HCT116 (cell line): ENCODE measurements around the gene FAM227B.

Source experiments
- FOSL1 ChIP-seq: IDR thresholded peaks from 2 replicates; pipeline ENCODE4 v1.6.1; 2012; ENCODE audit warnings: low read depth
- ZFX ChIP-seq: fragments of 450-650 bp; IDR thresholded peaks from 2 replicates; pipeline ENCODE4 v1.6.1; 2017
- TF ChIP-seq, protein P1 (sequence below), 3 experiments: fragments of 200-600 bp in 1 of 3; sonication (generic) in 1 of 3; IDR thresholded peaks in 2 of 3; conservative IDR thresholded peaks in 1 of 3; 2 replicates each; pipeline ENCODE4 v1.5.1; 2012 to 2017; ENCODE audit warnings: low read depth in 2 of 3, low read length in 2 of 3, antibody characterized with exemption in 1 of 3, borderline replicate concordance in 1 of 3, control low read depth in 1 of 3, mild to moderate bottlenecking in 1 of 3, mixed read lengths in 1 of 3, mixed run types in 1 of 3, moderate library complexity in 1 of 3; ENCODE audit not compliant: insufficient read depth in 1 of 3

DNA sequence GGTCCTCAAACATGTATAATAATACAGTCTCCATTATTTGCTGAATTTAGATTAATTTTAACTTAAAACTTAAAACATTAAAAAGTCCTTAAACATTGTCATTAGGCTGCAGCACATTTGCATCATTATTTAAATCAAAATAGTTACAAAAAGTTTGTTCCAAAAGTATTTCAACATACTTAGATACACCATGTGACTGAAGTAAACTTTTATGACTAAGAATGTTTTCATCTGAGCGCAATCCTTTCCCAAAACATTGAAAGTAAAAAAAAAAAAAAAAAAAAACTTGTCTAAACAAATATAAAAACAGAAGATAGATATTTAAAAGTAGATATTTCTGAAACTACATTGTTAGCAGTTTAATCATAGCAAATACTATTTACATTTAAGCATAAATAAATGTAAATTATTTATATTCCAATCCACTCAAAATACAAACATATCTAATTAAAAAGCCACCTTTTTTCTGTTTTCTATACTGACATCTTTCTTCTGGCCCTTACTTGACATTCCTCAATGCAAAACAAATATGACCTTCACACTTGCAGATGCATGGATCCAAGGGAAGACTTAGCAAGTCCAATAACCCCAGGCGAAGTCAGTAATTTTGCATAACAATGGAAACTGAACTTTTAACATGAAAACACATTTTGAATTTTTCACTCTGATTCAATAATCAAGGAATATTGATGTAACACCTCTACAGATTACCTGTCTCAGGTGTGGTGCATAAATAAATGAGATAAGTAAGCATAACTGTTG, 10.3 kb downstream of the FAM227B start:
- TF ChIP-seq, protein P1, sequence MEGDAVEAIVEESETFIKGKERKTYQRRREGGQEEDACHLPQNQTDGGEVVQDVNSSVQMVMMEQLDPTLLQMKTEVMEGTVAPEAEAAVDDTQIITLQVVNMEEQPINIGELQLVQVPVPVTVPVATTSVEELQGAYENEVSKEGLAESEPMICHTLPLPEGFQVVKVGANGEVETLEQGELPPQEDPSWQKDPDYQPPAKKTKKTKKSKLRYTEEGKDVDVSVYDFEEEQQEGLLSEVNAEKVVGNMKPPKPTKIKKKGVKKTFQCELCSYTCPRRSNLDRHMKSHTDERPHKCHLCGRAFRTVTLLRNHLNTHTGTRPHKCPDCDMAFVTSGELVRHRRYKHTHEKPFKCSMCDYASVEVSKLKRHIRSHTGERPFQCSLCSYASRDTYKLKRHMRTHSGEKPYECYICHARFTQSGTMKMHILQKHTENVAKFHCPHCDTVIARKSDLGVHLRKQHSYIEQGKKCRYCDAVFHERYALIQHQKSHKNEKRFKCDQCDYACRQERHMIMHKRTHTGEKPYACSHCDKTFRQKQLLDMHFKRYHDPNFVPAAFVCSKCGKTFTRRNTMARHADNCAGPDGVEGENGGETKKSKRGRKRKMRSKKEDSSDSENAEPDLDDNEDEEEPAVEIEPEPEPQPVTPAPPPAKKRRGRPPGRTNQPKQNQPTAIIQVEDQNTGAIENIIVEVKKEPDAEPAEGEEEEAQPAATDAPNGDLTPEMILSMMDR (IDR thresholded peaks at IDR 0.05 in 2 of 3, conservative IDR thresholded peaks at IDR 0.05 in 1 of 3; ENCODE audit: borderline replicate concordance in 1 of 3, insufficient read depth in 1 of 3, low read depth in 2 of 3, low read length in 2 of 3): no peak
- TF ChIP-seq ZFX (no peak), FOSL1 (no peak)
